K562 (cell line): ENCODE results near the gene BEST1. TPM values are rescaled to one million over a fixed set of nuclear protein-coding genes. Genes with fewer than 3 reads are reported as not detected.

Source experiments
- CTCF ChIP-seq, 3 experiments: IDR thresholded peaks in 2 of 3; conservative IDR thresholded peaks in 1 of 3; 2 replicates each; pipeline ENCODE4 v1.5.1; 2011 to 2012; ENCODE audit warnings: low read length in 3 of 3, mild to moderate bottlenecking in 3 of 3, control low read depth in 2 of 3, improper control_type of control experiment in 1 of 3, inconsistent platforms in 1 of 3, low read depth in 1 of 3, mixed read lengths in 1 of 3, moderate library complexity in 1 of 3; ENCODE audit not compliant: insufficient read depth in 2 of 3
- E2F3 ChIP-seq: fragments of 250-450 bp; sonication (Bioruptor Pico); IDR thresholded peaks from 2 replicates; pipeline ENCODE4 v1.4.0; 2020; ENCODE audit warnings: mild to moderate bottlenecking
- HNRNPK ChIP-seq: fragments of 200-400 bp; formaldehyde crosslinking; IDR thresholded peaks from one replicate; pipeline ENCODE4 v1.6.1; 2018; ENCODE audit warnings: mild to moderate bottlenecking, low read depth, low read length; ENCODE audit not compliant: poor library complexity, severe bottlenecking
- MYNN ChIP-seq, 2 experiments: sonication (generic); formaldehyde crosslinking in 1 of 2; IDR thresholded peaks; 2 replicates each; pipeline versions ENCODE4 v1.5.0 to v1.6.1; 2016 to 2020; ENCODE audit warnings: antibody characterized with exemption in 1 of 2, missing genetic modification reagents in 1 of 2
- PRDM10 ChIP-seq: fragments of 450-650 bp; IDR thresholded peaks from 2 replicates; pipeline ENCODE4 v1.6.1; 2018; ENCODE audit not compliant: partially characterized antibody
- SFPQ ChIP-seq: fragments of 200-400 bp; formaldehyde crosslinking; IDR thresholded peaks from 2 replicates; pipeline ENCODE4 v1.6.1; 2017; ENCODE audit warnings: mild to moderate bottlenecking, low read depth, low read length, moderate library complexity
- USF1 ChIP-seq: sonication (generic); formaldehyde crosslinking; IDR thresholded peaks from 2 replicates; pipeline ENCODE4 v1.9.0; 2022; ENCODE audit warnings: mild to moderate bottlenecking, missing genetic modification reagents
- ZNF263 ChIP-seq: sonication (generic); formaldehyde crosslinking; IDR thresholded peaks from 2 replicates; pipeline ENCODE4 v1.8.0; 2022; ENCODE audit warnings: mild to moderate bottlenecking, missing genetic modification reagents, borderline replicate concordance
- polyA plus RNA-seq, 8 experiments: library from polyadenylated mRNA; depleted of rRNA in 4 of 8; stranded (reverse) in 5 of 8; unstranded in 3 of 8; fragments of >200 nt; fragmentation: Nextera tagmentation in 2 of 8; fragmentation: Illumina TruSeq in 1 of 8; extraction: Ambion mirVana in 2 of 8; extraction: Trizol in 1 of 8; gene quantifications; 2 replicates each; pipeline versions ENCODE4 v1.2.1 to v1.2.3, GENCODE V29; 2011 to 2014; ENCODE audit warnings: inconsistent platforms in 1 of 8, missing spikeins in 1 of 8
- total RNA-seq, 7 experiments: library from RNA; depleted of rRNA in 6 of 7; stranded (reverse); fragments of >200 nt in 6 of 7; fragmentation: Illumina TruSeq in 2 of 7; extraction: Trizol in 2 of 7; gene quantifications; 2 replicates each; pipeline versions ENCODE4 v1.2.1 to v1.2.3, GENCODE V29; 2011 to 2021; ENCODE audit warnings: low replicate concordance in 1 of 7

BEST1 gene
- total and polyA plus RNA-seq, 9 of the 15 experiments (the other 6 are each of a cell fraction or from before 2014, with no cell fraction given) = 0.07 to 1.3 (median 0.40) TPM

- peak; percentile 98 for TF ChIP-seq PRDM10
- peak; percentile 63; the same call in 1 of the 2 replicates for TF ChIP-seq MYNN (IDR thresholded peaks at IDR 0.05)
- no peak for TF ChIP-seq MYNN (CRISPR knock-in tag; IDR thresholded peaks at IDR 0.05)
- peak; percentile 94 for TF ChIP-seq USF1 (CRISPR knock-in tag)
- no peak for TF ChIP-seq HNRNPK
- TF ChIP-seq ZNF263 (CRISPR knock-in tag) = no peak; the same call in 1 of the 2 replicates
- TF ChIP-seq E2F3 = no peak
- TF ChIP-seq SFPQ = no peak
- peak in 1 of 3 experiments; percentile 31; a peak in 1 of 6 replicates for TF ChIP-seq CTCF (IDR thresholded peaks at IDR 0.05 in 2 of 3, conservative IDR thresholded peaks at IDR 0.05 in 1 of 3; ENCODE audit: insufficient read depth in 2 of 3, low read depth in 1 of 3, low read length in 3 of 3)
These were observed 21.3 kb downstream of the BEST1 start (continued) for GRCh38 chr11:61971248-61972111.
